Fibroblast of pulmonary artery (primary cell): Measurements from ENCODE around the gene IFT52.

Experiments used
- DNase-seq: peaks from one replicate; pipeline ENCODE4 v3.0.0-alpha.2; 2010; ENCODE audit warnings: low read depth
- H3K4me3 ChIP-seq: replicated peaks from 2 replicates; pipeline ENCODE4 v1.5.1; 2011; ENCODE audit warnings: low read depth, mild to moderate bottlenecking, control low read depth, low read length, moderate library complexity
- CTCF ChIP-seq: IDR thresholded peaks from 2 replicates; pipeline ENCODE4 v1.5.1; 2011; ENCODE audit warnings: mild to moderate bottlenecking, control low read depth, low read length, inconsistent platforms; ENCODE audit errors: missing control alignments

IFT52 gene

GRCh38 chr20:43676368-43676767 is 85.6 kb downstream of the IFT52 start:
- H3K4me3 ChIP-seq: no peak overlapping the region
- no peak for DNase-seq
- no peak for TF ChIP-seq CTCF

- no peak for TF ChIP-seq CTCF
- no peak for DNase-seq
- H3K4me3 ChIP-seq: no peak overlapping the region
Observed at GRCh38 chr20:43680981-43681380, 90.2 kb downstream of the IFT52 start.

GRCh38 chr20:43681468-43681942 is 90.8 kb downstream of the IFT52 start:
- no peak overlapping the region for H3K4me3 ChIP-seq
- peak; percentile 3 for TF ChIP-seq CTCF
- no peak for DNase-seq

GRCh38 chr20:43681991-43682410 is 91.3 kb downstream of the IFT52 start:
- DNase-seq: no peak
- TF ChIP-seq CTCF: no peak

GRCh38 chr20:43682446-43682845 is 91.7 kb downstream of the IFT52 start:
- no peak for TF ChIP-seq CTCF
- no peak overlapping the region for H3K4me3 ChIP-seq
- DNase-seq: no peak

More at GRCh38 chr20:43681991-43682410, 91.3 kb downstream of the IFT52 start:
- no peak overlapping the region for H3K4me3 ChIP-seq

GRCh38 chr20:43686820-43687219 is 96.1 kb downstream of the IFT52 start:
- no peak for TF ChIP-seq CTCF
- H3K4me3 ChIP-seq: no peak overlapping the region
- no peak for DNase-seq

GRCh38 chr20:43689165-43689564 is 98.4 kb downstream of the IFT52 start:
- no peak for TF ChIP-seq CTCF
- DNase-seq: no peak
- H3K4me3 ChIP-seq: no peak overlapping the region
